OCI-LY7 (cell line): ENCODE measurements around the gene ASH1L. TPM values are rescaled to one million over a fixed set of nuclear protein-coding genes. Genes with fewer than 3 reads are reported as not detected.
"Not testable (repeated sequence)": the region's sequence is repeated elsewhere in the genome, so short reads cannot be mapped to it uniquely, and the experiment has no call there.

Experiments used
- BruUV-seq: library from RNA; stranded (reverse); fragments of 400-500 nt; replicated peaks from 2 replicates; lab custom pipeline; 2021; lab: Mats Ljungman, UMichigan
- CTCF ChIA-PET: fragments of 300-600 bp; sonication (Branson Sonifier 250); formaldehyde crosslinking; loops from one replicate; lab custom pipeline; 2022; ENCODE audit warnings: antibody characterized with exemption; ENCODE audit not compliant: unreplicated experiment; lab: Charles Lee
- POLR2A ChIA-PET: fragments of 300-600 bp; sonication (Branson Sonifier 250); formaldehyde crosslinking; loops from one replicate; lab custom pipeline; 2022; ENCODE audit warnings: antibody characterized with exemption; lab: Charles Lee
- DNase-seq: peaks from one replicate; pipeline ENCODE4 v3.0.0-alpha.2; 2015; ENCODE audit warnings: low spot score
- H2AFZ ChIP-seq: fragments of 200-600 bp; sonication (generic), shearing (Covaris generic); 2 replicates; pipeline ENCODE4 v1.6.1; 2014; ENCODE audit warnings: mild to moderate bottlenecking, antibody characterized with exemption, low read length, moderate library complexity
- H3K27ac ChIP-seq: fragments of 200-600 bp; sonication (generic); 2 replicates; pipeline ENCODE4 v1.5.1; 2014; ENCODE audit warnings: mixed run types, low read depth, mild to moderate bottlenecking, moderate library complexity, low read length, inconsistent platforms; ENCODE audit not compliant: poor library complexity, severe bottlenecking
- H3K36me3 ChIP-seq: fragments of 200-600 bp; sonication (generic); 2 replicates; pipeline ENCODE4 v1.6.1; 2014; ENCODE audit warnings: mild to moderate bottlenecking, antibody characterized with exemption, low read length, moderate library complexity, mixed read lengths; ENCODE audit not compliant: insufficient read depth
- H3K4me1 ChIP-seq: fragments of 200-600 bp; sonication (generic); 2 replicates; pipeline ENCODE4 v1.5.1; 2014; ENCODE audit warnings: mild to moderate bottlenecking, low read length; ENCODE audit not compliant: insufficient read depth, poor library complexity, severe bottlenecking
- H3K4me2 ChIP-seq: fragments of 200-600 bp; sonication (generic); 2 replicates; pipeline ENCODE4 v1.6.1; 2014; ENCODE audit warnings: mild to moderate bottlenecking, low read length
- H3K4me3 ChIP-seq: fragments of 200-600 bp; sonication (generic); 2 replicates; pipeline ENCODE4 v1.5.1; 2014; ENCODE audit warnings: mild to moderate bottlenecking, low read depth, low read length; ENCODE audit not compliant: poor library complexity, severe bottlenecking
- H3K79me2 ChIP-seq: fragments of 200-600 bp; sonication (generic); 2 replicates; pipeline ENCODE4 v1.6.1; 2016; ENCODE audit warnings: low read depth, mild to moderate bottlenecking, low read length, moderate library complexity, mixed read lengths; ENCODE audit not compliant: insufficient read depth
- H3K9me2 ChIP-seq: fragments of 200-600 bp; sonication (generic); 2 replicates; pipeline ENCODE4 v1.6.1; 2016; ENCODE audit warnings: mild to moderate bottlenecking, low read length, mixed read lengths; ENCODE audit not compliant: insufficient read depth
- H3K9me3 ChIP-seq: fragments of 200-600 bp; sonication (generic); 2 replicates; pipeline ENCODE4 v1.6.1; 2014; ENCODE audit warnings: mild to moderate bottlenecking, mixed run types, low read length, mixed read lengths
- H4K20me1 ChIP-seq: fragments of 200-600 bp; sonication (generic); 2 replicates; pipeline ENCODE4 v1.6.1; 2014; ENCODE audit warnings: mild to moderate bottlenecking, antibody characterized with exemption, low read length, moderate library complexity, mixed read lengths; ENCODE audit not compliant: insufficient read depth
- EZH2phosphoT487 ChIP-seq: fragments of 200-600 bp; sonication (generic); IDR thresholded peaks from 2 replicates; pipeline ENCODE4 v1.6.1; 2018; ENCODE audit warnings: low read depth, borderline replicate concordance, mild to moderate bottlenecking, mixed run types, antibody characterized with exemption, low read length, moderate library complexity, mixed read lengths
- intact Hi-C: fragments of 100-400 bp; cut with micrococcal nuclease; formaldehyde crosslinking; loops from one replicate; pipeline ENCODE4 v1.10.0; 2022; ENCODE audit not compliant: unreplicated experiment
- total RNA-seq, 2 experiments: library from RNA; depleted of rRNA in 1 of 2; stranded (reverse); fragments of >200 nt in 1 of 2; shearing (Covaris generic) in 1 of 2; gene quantifications; 2 replicates each; pipeline ENCODE4 v1.2.3, GENCODE V29; 2014 to 2022
- TF ChIP-seq, protein P1 (sequence below): fragments of 200-600 bp; sonication (generic); conservative IDR thresholded peaks from 2 replicates; pipeline ENCODE4 v1.5.1; 2014; ENCODE audit warnings: mild to moderate bottlenecking, antibody characterized with exemption, low read length, moderate library complexity, mixed read lengths

ASH1L gene
- total RNA-seq, 2 experiments from 2014 or later = 33.2 to 49.6 TPM

DNA sequence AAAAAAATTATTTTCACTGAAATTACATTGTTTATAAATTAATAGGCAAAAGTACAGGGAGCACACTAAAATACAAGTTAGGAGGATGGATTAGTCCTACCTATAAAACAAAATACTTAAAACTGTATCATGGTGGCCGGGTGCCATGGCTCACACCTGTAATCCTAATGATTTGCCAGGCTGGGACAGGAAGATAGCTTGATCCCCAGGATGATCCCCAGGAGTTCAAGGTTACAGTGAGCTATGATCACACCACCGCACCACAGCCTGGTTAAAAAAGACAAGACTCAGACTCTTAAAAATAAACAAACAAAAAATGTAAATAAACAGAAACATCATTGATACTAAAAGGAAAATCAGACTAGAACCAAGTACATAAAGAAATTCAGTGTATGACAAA, 53.5 kb downstream of the ASH1L start:
- intact Hi-C loops = loop anchor here (5.0 to 10.0 kb wide), 2 partner anchors 53 to 234 kb away; partner anchors contain the start of genes ASH1L, CLK2 and HCN3
- BruUV-seq = no TSS peak
- POLR2A ChIA-PET = interaction anchor here (0.5 kb wide), 1 partner anchor 268 kb away, joined by 3 read pairs; a partner anchor contains a TSS
- no peak for DNase-seq
- H3K4me1 ChIP-seq = peaks cover 22% of the 10 kb centered on the region
- peaks cover 39% of the 10 kb centered on the region for H3K36me3 ChIP-seq
- CTCF ChIA-PET = interaction anchor here (0.6 kb wide), 1 partner anchor 21 kb away, joined by 3 read pairs; no protein-coding TSS in a partner anchor
- no peak overlapping the region for H3K4me2 ChIP-seq
- H3K9me2 ChIP-seq = no peaks in the 10 kb centered on the region
- peaks cover 90% of the 10 kb centered on the region for H3K79me2 ChIP-seq
- no peaks in the 10 kb centered on the region for H3K9me3 ChIP-seq
- H3K27ac ChIP-seq = no peak overlapping the region
- H3K4me3 ChIP-seq = no peak overlapping the region
- H2AFZ ChIP-seq = no peak overlapping the region
- H4K20me1 ChIP-seq = peaks cover 3% of the 10 kb centered on the region; the same call in 1 of the 2 replicates
- no peak for TF ChIP-seq EZH2phosphoT487
- TF ChIP-seq, protein P1, sequence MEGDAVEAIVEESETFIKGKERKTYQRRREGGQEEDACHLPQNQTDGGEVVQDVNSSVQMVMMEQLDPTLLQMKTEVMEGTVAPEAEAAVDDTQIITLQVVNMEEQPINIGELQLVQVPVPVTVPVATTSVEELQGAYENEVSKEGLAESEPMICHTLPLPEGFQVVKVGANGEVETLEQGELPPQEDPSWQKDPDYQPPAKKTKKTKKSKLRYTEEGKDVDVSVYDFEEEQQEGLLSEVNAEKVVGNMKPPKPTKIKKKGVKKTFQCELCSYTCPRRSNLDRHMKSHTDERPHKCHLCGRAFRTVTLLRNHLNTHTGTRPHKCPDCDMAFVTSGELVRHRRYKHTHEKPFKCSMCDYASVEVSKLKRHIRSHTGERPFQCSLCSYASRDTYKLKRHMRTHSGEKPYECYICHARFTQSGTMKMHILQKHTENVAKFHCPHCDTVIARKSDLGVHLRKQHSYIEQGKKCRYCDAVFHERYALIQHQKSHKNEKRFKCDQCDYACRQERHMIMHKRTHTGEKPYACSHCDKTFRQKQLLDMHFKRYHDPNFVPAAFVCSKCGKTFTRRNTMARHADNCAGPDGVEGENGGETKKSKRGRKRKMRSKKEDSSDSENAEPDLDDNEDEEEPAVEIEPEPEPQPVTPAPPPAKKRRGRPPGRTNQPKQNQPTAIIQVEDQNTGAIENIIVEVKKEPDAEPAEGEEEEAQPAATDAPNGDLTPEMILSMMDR = no peak

DNA sequence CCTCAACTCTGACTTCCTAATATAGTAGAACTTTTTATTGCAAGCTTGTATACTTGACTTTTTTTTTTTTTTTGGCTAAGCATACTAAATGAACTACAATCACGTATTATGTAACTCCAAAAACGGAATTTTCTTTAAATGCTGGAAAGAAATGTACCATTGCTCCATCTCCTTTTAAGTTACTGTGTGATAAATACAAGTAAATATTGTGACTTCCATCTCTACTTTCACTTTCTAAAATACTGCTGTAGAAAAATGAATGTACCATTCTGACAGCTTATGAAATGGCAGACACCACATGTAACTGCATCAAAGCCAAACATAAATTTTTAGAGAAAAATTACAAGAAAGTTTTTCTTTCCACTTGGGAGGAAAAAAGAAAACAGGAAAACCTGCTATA, 54.7 kb downstream of the ASH1L start:
- Histone ChIP-seq H3K27ac (no peak overlapping the region), H3K9me2 (no peaks in the 10 kb centered on the region), H3K4me2 (no peak overlapping the region), H3K4me3 (no peak overlapping the region), H3K9me3 (no peaks in the 10 kb centered on the region), H4K20me1 (peaks cover 10% of the 10 kb centered on the region; the same call in 1 of the 2 replicates), H2AFZ (no peak overlapping the region), H3K4me1 (peaks cover 28% of the 10 kb centered on the region), H3K36me3 (peaks cover 29% of the 10 kb centered on the region), H3K79me2 (peaks cover 90% of the 10 kb centered on the region)
- CTCF ChIA-PET = no interaction called here
- TF ChIP-seq EZH2phosphoT487 = no peak
- TF ChIP-seq, protein P1 = no peak
- no TSS peak for BruUV-seq
- POLR2A ChIA-PET = interaction anchor here (0.5 kb wide), 1 partner anchor 20 kb away, joined by 5 read pairs; no protein-coding TSS in a partner anchor
- intact Hi-C loops = loop anchor here (5.0 to 10.0 kb wide), 2 partner anchors 54 to 233 kb away; partner anchors contain the start of genes ASH1L, CLK2 and HCN3
- no peak for DNase-seq

DNA sequence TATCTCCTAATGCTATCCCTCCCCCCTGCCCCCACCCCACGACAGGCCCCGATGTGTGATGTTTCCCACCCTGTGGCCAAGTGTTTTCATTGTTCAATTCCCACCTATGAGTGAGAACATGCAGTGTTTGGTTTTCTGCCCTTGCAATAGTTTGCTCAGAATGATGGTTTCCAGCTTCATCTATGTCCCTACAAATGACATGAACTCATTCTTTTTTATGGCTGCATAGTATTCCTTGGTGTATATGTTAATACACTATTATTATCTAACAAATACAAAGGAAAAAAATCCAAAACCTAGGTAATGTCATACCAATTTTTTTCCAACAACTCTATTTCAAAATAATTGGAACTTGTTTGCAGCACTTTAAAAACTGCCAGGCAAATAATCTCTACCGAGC, 56.6 kb downstream of the ASH1L start:
- BruUV-seq, H3K27ac ChIP-seq, CTCF ChIA-PET, POLR2A ChIA-PET, H3K4me2 ChIP-seq, H3K4me3 ChIP-seq, H4K20me1 ChIP-seq, H3K9me3 ChIP-seq, H2AFZ ChIP-seq, H3K9me2 ChIP-seq, DNase-seq: not testable (repeated sequence)
- Histone ChIP-seq H3K4me1 (peaks cover 34% of the 10 kb centered on the region), H3K79me2 (peaks cover 97% of the 10 kb centered on the region), H3K36me3 (peaks cover 11% of the 10 kb centered on the region)
- intact Hi-C loops = loop anchor here (2.0 to 10.0 kb wide), 3 partner anchors 56 to 255 kb away; partner anchors contain the start of genes ASH1L, CLK2 and HCN3
